Liver (tissue), 9 donors: ENCODE results near the gene CCDC121. TPM values are rescaled to one million over a fixed set of nuclear protein-coding genes. Genes with fewer than 3 reads are reported as not detected.

ENCODE experiments used
- DNase-seq: peaks from one replicate; pipeline ENCODE4 v3.0.0-alpha.2; 2017; ENCODE audit warnings: low spot score
- H3K27ac ChIP-seq, 2 donors: one replicate each; pipeline ENCODE4 v1.7.0; 2013; ENCODE audit warnings: inconsistent platforms in 2 of 2, low read length in 2 of 2, control low read depth in 1 of 2, low read depth in 1 of 2, mild to moderate bottlenecking in 1 of 2
- H3K27me3 ChIP-seq, 4 donors: one replicate each; pipeline versions ENCODE4 v1.6.1 to v1.7.0; 2013; ENCODE audit warnings: low read length in 3 of 4, inconsistent platforms in 1 of 4, mild to moderate bottlenecking in 1 of 4, moderate library complexity in 1 of 4; ENCODE audit not compliant: control insufficient read depth in 4 of 4, insufficient read depth in 4 of 4
- H3K36me3 ChIP-seq, 4 donors: one replicate each; pipeline versions ENCODE4 v1.6.1 to v1.7.0; 2013; ENCODE audit warnings: low read length in 3 of 4, mild to moderate bottlenecking in 3 of 4, low read depth in 1 of 4, moderate library complexity in 1 of 4; ENCODE audit not compliant: control insufficient read depth in 4 of 4, insufficient read depth in 3 of 4
- H3K4me1 ChIP-seq, 4 donors: one replicate each; pipeline versions ENCODE4 v1.6.1 to v1.7.0; 2013; ENCODE audit warnings: low read length in 3 of 4, mild to moderate bottlenecking in 3 of 4, moderate library complexity in 1 of 4; ENCODE audit not compliant: control insufficient read depth in 4 of 4, insufficient read depth in 4 of 4
- H3K4me3 ChIP-seq, 3 donors: one replicate each; pipeline versions ENCODE4 v1.6.1 to v1.7.0; 2013; ENCODE audit warnings: low read length in 3 of 3, control low read depth in 1 of 3, low read depth in 1 of 3, mild to moderate bottlenecking in 1 of 3
- H3K9ac ChIP-seq, 2 donors: one replicate each; pipeline ENCODE4 v1.7.0; 2013; ENCODE audit warnings: low read length in 2 of 2, mild to moderate bottlenecking in 2 of 2, moderate library complexity in 2 of 2, control low read depth in 1 of 2, low read depth in 1 of 2
- H3K9me3 ChIP-seq, 4 donors: one replicate each; pipeline versions ENCODE4 v1.6.1 to v1.7.0; 2013; ENCODE audit warnings: low read length in 3 of 4; ENCODE audit not compliant: control insufficient read depth in 4 of 4
- ATF3 ChIP-seq: IDR thresholded peaks from 2 replicates; pipeline ENCODE4 v1.6.1; 2016; ENCODE audit warnings: antibody characterized with exemption
- CTCF ChIP-seq: fragments of 150-350 bp; IDR thresholded peaks from 2 replicates; pipeline ENCODE4 v1.5.1; 2017; ENCODE audit warnings: improper control_type of control experiment, low read depth, low read length; ENCODE audit not compliant: missing input control
- EGR1 ChIP-seq, 2 donors: IDR thresholded peaks; 2 replicates each; pipeline ENCODE4 v1.6.1; 2016 to 2018; ENCODE audit warnings: antibody characterized with exemption in 2 of 2, low read depth in 2 of 2
- FOXA1 ChIP-seq: IDR thresholded peaks from 2 replicates; pipeline ENCODE4 v1.6.1; 2016; ENCODE audit warnings: antibody characterized with exemption
- FOXA2 ChIP-seq: IDR thresholded peaks from 2 replicates; pipeline ENCODE4 v1.6.1; 2016; ENCODE audit warnings: antibody characterized with exemption
- GABPA ChIP-seq, 2 donors: IDR thresholded peaks in 1 of 2; conservative IDR thresholded peaks in 1 of 2; 2 replicates each; pipeline ENCODE4 v1.6.1; 2016; ENCODE audit warnings: antibody characterized with exemption in 2 of 2, mild to moderate bottlenecking in 1 of 2, moderate library complexity in 1 of 2
- HNF4A ChIP-seq, 2 donors: conservative IDR thresholded peaks; 2 replicates each; pipeline ENCODE4 v1.6.1; 2016; ENCODE audit warnings: antibody characterized with exemption in 2 of 2, mild to moderate bottlenecking in 2 of 2
- HNF4G ChIP-seq: IDR thresholded peaks from 2 replicates; pipeline ENCODE4 v1.6.1; 2016; ENCODE audit warnings: antibody characterized with exemption
- JUND ChIP-seq, 2 donors: IDR thresholded peaks; 2 replicates each; pipeline ENCODE4 v1.6.1; 2016; ENCODE audit warnings: antibody characterized with exemption in 2 of 2
- MAX ChIP-seq: IDR thresholded peaks from 2 replicates; pipeline ENCODE4 v1.6.1; 2016; ENCODE audit warnings: antibody characterized with exemption
- NR2F2 ChIP-seq: IDR thresholded peaks from 2 replicates; pipeline ENCODE4 v1.6.1; 2016; ENCODE audit warnings: antibody characterized with exemption
- RAD21 ChIP-seq, 2 donors: IDR thresholded peaks; 2 replicates each; pipeline ENCODE4 v1.6.1; 2016; ENCODE audit warnings: antibody characterized with exemption in 2 of 2, mild to moderate bottlenecking in 2 of 2
- REST ChIP-seq: IDR thresholded peaks from 2 replicates; pipeline ENCODE4 v1.6.1; 2016; ENCODE audit warnings: antibody characterized with exemption, mild to moderate bottlenecking
- RXRA ChIP-seq, 2 donors: IDR thresholded peaks; 2 replicates each; pipeline ENCODE4 v1.6.1; 2017 to 2018; ENCODE audit warnings: antibody characterized with exemption in 2 of 2, mild to moderate bottlenecking in 1 of 2
- SP1 ChIP-seq: IDR thresholded peaks from 2 replicates; pipeline ENCODE4 v1.6.1; 2018; ENCODE audit warnings: antibody characterized with exemption, mild to moderate bottlenecking
- TAF1 ChIP-seq: conservative IDR thresholded peaks from 2 replicates; pipeline ENCODE4 v1.6.1; 2016; ENCODE audit warnings: antibody characterized with exemption, mild to moderate bottlenecking
- YY1 ChIP-seq: IDR thresholded peaks from 2 replicates; pipeline ENCODE4 v1.6.1; 2016; ENCODE audit warnings: antibody characterized with exemption, mild to moderate bottlenecking
- ZBTB33 ChIP-seq: IDR thresholded peaks from 2 replicates; pipeline ENCODE4 v1.6.1; 2016; ENCODE audit warnings: antibody characterized with exemption
- WGBS: extraction: QIAGEN DNeasy Blood & Tissue Kit; methylation state at CpG from one replicate; pipeline ENCODE4 v1.1.7; 2013; 5-methylcytosine and 5-hydroxymethylcytosine counted together
- polyA plus RNA-seq, 2 donors: library from polyadenylated mRNA; stranded (reverse) in 1 of 2; unstranded in 1 of 2; fragments of 200-250 nt in 1 of 2; fragments of >200 nt in 1 of 2; fragmentation: Nextera tagmentation in 1 of 2; extraction: Ambion mirVana in 1 of 2; gene quantifications; one replicate each; pipeline versions ENCODE4 v1.2.1 to v1.2.3, GENCODE V29; 2013 to 2015
- total RNA-seq, 2 donors: library from RNA; depleted of rRNA; stranded (reverse); fragments of >200 nt; gene quantifications; one replicate each; pipeline ENCODE4 v1.2.3, GENCODE V29; 2014
- donor health status: healthy.
- donor health status: healthy.
- donor health status: healthy.
- donor health status: healthy.
- donor health status: healthy.

The CCDC121 gene
- total and polyA plus RNA-seq, 4 donors: 0.97 to 2.5 (median 1.4) TPM

- no peaks in the 10 kb centered on the region for H3K27me3 ChIP-seq
- H3K4me3 ChIP-seq: peak within 1 kb of the TSS; percentile 66 to 92 (median 67)
- TF ChIP-seq TAF1: peak; percentile 96
- peak; percentile 94 to 96 for TF ChIP-seq GABPA (IDR thresholded peaks at IDR 0.05 in 1 of 2, conservative IDR thresholded peaks at IDR 0.05 in 1 of 2)
- TF ChIP-seq HNF4A (conservative IDR thresholded peaks at IDR 0.05): no peak
- TF ChIP-seq RAD21 (IDR thresholded peaks at IDR 0.05): peak in 1 of 2 donors; percentile 22
- TF ChIP-seq JUND (IDR thresholded peaks at IDR 0.05): no peak
- TF ChIP-seq SP1: peak; percentile 42
- no peak for TF ChIP-seq HNF4G
- TF ChIP-seq CTCF: no peak
- TF ChIP-seq FOXA2: no peak
- TF ChIP-seq MAX: peak; percentile 46
- TF ChIP-seq ATF3: no peak
- peak; percentile 35 for TF ChIP-seq REST
- peak; percentile 41 to 65 for TF ChIP-seq EGR1 (IDR thresholded peaks at IDR 0.05; ENCODE audit: low read depth in 2 of 2)
- peak; percentile 72 for TF ChIP-seq NR2F2
- TF ChIP-seq YY1: peak; percentile 47
- peak; percentile 54 for TF ChIP-seq ZBTB33
- TF ChIP-seq FOXA1: no peak
- TF ChIP-seq RXRA (IDR thresholded peaks at IDR 0.05): peak; percentile 23 to 36
- DNase-seq: peak; percentile 83
- H3K36me3 ChIP-seq: no peaks in the 10 kb centered on the region
- H3K9ac ChIP-seq: peak within 1 kb of the TSS; percentile 52 to 66
- peaks cover 6 to 21% (median 16%) of the 10 kb centered on the region in 4 donors for H3K9me3 ChIP-seq
- peaks cover 5 to 20% (median 9%) of the 10 kb centered on the region in 4 donors for H3K4me1 ChIP-seq
- peak within 1 kb of the TSS; percentile 14 to 35 for H3K27ac ChIP-seq
- WGBS: 2% methylated on average over 38 of the region's 38 CpGs
Measured at GRCh38 chr2:27582695-27583389, 46.0 kb downstream of the CCDC121 start, which contains the start of gene ZNF512. Gene ZNF512, plus strand, starts transcription at chr2:27583042. Its CDS starts 71 bp downstream, at chr2:27583113.
